22Rv1 (cell line): ENCODE measurements around the gene ERMN.
"Not testable (repeated sequence)": the region's sequence is repeated elsewhere in the genome, so short reads cannot be mapped to it uniquely, and the experiment has no call there.

Experiments
- CTCF ChIP-seq: fragments of 450-650 bp; IDR thresholded peaks from 2 replicates; pipeline ENCODE4 v1.5.1; 2017; ENCODE audit warnings: mild to moderate bottlenecking
- ZFX ChIP-seq: fragments of 450-650 bp; IDR thresholded peaks from 2 replicates; pipeline ENCODE4 v1.6.1; 2017; ENCODE audit warnings: antibody characterized with exemption, borderline replicate concordance

GRCh38 chr2:157279311-157279710 is 46.3 kb downstream of the ERMN start:
- not testable (repeated sequence) for TF ChIP-seq CTCF, ZFX
